ENCODE results near the gene POLG2.

- no peak for TF ChIP-seq TAF1 (conservative IDR thresholded peaks at IDR 0.05)
- TF ChIP-seq, protein P1, sequence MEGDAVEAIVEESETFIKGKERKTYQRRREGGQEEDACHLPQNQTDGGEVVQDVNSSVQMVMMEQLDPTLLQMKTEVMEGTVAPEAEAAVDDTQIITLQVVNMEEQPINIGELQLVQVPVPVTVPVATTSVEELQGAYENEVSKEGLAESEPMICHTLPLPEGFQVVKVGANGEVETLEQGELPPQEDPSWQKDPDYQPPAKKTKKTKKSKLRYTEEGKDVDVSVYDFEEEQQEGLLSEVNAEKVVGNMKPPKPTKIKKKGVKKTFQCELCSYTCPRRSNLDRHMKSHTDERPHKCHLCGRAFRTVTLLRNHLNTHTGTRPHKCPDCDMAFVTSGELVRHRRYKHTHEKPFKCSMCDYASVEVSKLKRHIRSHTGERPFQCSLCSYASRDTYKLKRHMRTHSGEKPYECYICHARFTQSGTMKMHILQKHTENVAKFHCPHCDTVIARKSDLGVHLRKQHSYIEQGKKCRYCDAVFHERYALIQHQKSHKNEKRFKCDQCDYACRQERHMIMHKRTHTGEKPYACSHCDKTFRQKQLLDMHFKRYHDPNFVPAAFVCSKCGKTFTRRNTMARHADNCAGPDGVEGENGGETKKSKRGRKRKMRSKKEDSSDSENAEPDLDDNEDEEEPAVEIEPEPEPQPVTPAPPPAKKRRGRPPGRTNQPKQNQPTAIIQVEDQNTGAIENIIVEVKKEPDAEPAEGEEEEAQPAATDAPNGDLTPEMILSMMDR (IDR thresholded peaks at IDR 0.05; ENCODE audit: low read depth, low read length, missing input control), result no peak
- no peak for TF ChIP-seq MAX (IDR thresholded peaks at IDR 0.05)
- TF ChIP-seq ATF3 (IDR thresholded peaks at IDR 0.05), result no peak
- TF ChIP-seq GABPA (IDR thresholded peaks at IDR 0.05 in 1 of 2, conservative IDR thresholded peaks at IDR 0.05 in 1 of 2), result no peak
- TF ChIP-seq REST (IDR thresholded peaks at IDR 0.05), result no peak
- TF ChIP-seq NR2F2 (IDR thresholded peaks at IDR 0.05), result no peak
- no peak for TF ChIP-seq JUND (IDR thresholded peaks at IDR 0.05)
- TF ChIP-seq RAD21 (IDR thresholded peaks at IDR 0.05), result no peak
- TF ChIP-seq ZBTB33 (IDR thresholded peaks at IDR 0.05), result no peak
- no peak for TF ChIP-seq YY1 (IDR thresholded peaks at IDR 0.05)
- no peak for TF ChIP-seq SP1 (IDR thresholded peaks at IDR 0.05)
Measured at GRCh38 chr17:64531955-64532371, 35.1 kb upstream of the POLG2 start.

Measured in liver (tissue), 3 donors.